H1 (cell line): ENCODE measurements around the gene QRICH2. TPM values are rescaled to one million over a fixed set of nuclear protein-coding genes. Genes with fewer than 3 reads are reported as not detected.

Experiments
- CTCF ChIA-PET: fragments of 300-600 bp; sonication (Branson Sonifier 250); formaldehyde crosslinking; loops from one replicate; lab custom pipeline; 2021; ENCODE audit not compliant: partially characterized antibody; lab: Charles Lee
- POLR2A ChIA-PET: fragments of 300-600 bp; sonication (Branson Sonifier 250); formaldehyde crosslinking; loops from one replicate; lab custom pipeline; 2021; ENCODE audit warnings: inconsistent platforms; ENCODE audit not compliant: partially characterized antibody; lab: Charles Lee
- DNase-seq, 2 experiments: peaks; one replicate each; pipeline versions ENCODE4 v3.0.0 to v3.0.0-alpha.2; 2010 to 2022; ENCODE audit warnings: low spot score in 2 of 2, low read depth in 1 of 2, mixed read lengths in 1 of 2
- FAIRE-seq: peaks from 2 replicates; lab custom pipeline; 2011; peaks lifted over from hg19 to GRCh38; lab: Jason Lieb, UNC
- H2AFZ ChIP-seq: 2 replicates; pipeline ENCODE4 v1.8.1; 2012; ENCODE audit warnings: low read length, inconsistent platforms
- H2AK5ac ChIP-seq: 2 replicates; pipeline ENCODE4 v1.6.1; 2013; ENCODE audit warnings: low read depth, low read length
- H2BK120ac ChIP-seq: replicated peaks from 2 replicates; pipeline ENCODE3; 2013; ENCODE audit warnings: low read depth, low read length, inconsistent platforms
- H2BK12ac ChIP-seq: 2 replicates; pipeline ENCODE4 v1.6.1; 2013; ENCODE audit warnings: low read depth, low read length
- H2BK15ac ChIP-seq: 2 replicates; pipeline ENCODE4 v1.6.1; 2013; ENCODE audit warnings: low read length
- H2BK20ac ChIP-seq: 2 replicates; pipeline ENCODE4 v1.6.1; 2013; ENCODE audit warnings: low read length
- H2BK5ac ChIP-seq: 2 replicates; pipeline ENCODE4 v1.6.1; 2013; ENCODE audit warnings: low read depth, low read length
- H3K14ac ChIP-seq: 2 replicates; pipeline ENCODE4 v1.6.1; 2013; ENCODE audit warnings: inconsistent platforms; ENCODE audit not compliant: insufficient read length
- H3K18ac ChIP-seq: 2 replicates; pipeline ENCODE4 v1.6.1; 2013; ENCODE audit warnings: low read length; ENCODE audit errors: extremely low read depth
- H3K23ac ChIP-seq: 2 replicates; pipeline ENCODE4 v1.6.1; 2013; ENCODE audit warnings: inconsistent platforms; ENCODE audit not compliant: insufficient read length
- H3K23me2 ChIP-seq: 2 replicates; pipeline ENCODE4 v1.6.1; 2013; ENCODE audit warnings: low read depth, low read length
- H3K27ac ChIP-seq: 2 replicates; pipeline ENCODE4 v1.6.1; 2011; ENCODE audit warnings: low read depth, low read length, inconsistent platforms
- H3K27me3 ChIP-seq, 4 experiments: replicated peaks in 1 of 4; 1 replicate in 1 of 4; 2 replicates in 3 of 4; pipeline versions ENCODE4 v1.6.1 to v1.8.1; 2011 to 2013; ENCODE audit warnings: low read length in 3 of 4, mild to moderate bottlenecking in 3 of 4, inconsistent platforms in 2 of 4, mixed read lengths in 2 of 4, moderate library complexity in 1 of 4; ENCODE audit not compliant: control insufficient read depth in 3 of 4, insufficient read depth in 3 of 4; ENCODE audit errors: extremely low read depth in 1 of 4
- H3K36me3 ChIP-seq, 4 experiments: 2 replicates each; pipeline versions ENCODE4 v1.6.1 to v1.8.1; 2011 to 2013; ENCODE audit warnings: mild to moderate bottlenecking in 4 of 4, low read length in 3 of 4, moderate library complexity in 2 of 4, control low read depth in 1 of 4, inconsistent platforms in 1 of 4; ENCODE audit not compliant: insufficient read depth in 4 of 4, control insufficient read depth in 2 of 4
- H3K4ac ChIP-seq: replicated peaks from 2 replicates; pipeline ENCODE3; 2013; ENCODE audit warnings: low read length, low read depth, mixed read lengths, inconsistent platforms; ENCODE audit not compliant: insufficient read length
- H3K4me1 ChIP-seq, 4 experiments: replicated peaks in 1 of 4; 1 replicate in 1 of 4; 2 replicates in 3 of 4; pipeline versions ENCODE4 v1.6.1 to v1.8.1; 2011 to 2013; ENCODE audit warnings: low read length in 3 of 4, inconsistent platforms in 2 of 4, mixed read lengths in 1 of 4; ENCODE audit not compliant: insufficient read depth in 4 of 4, control insufficient read depth in 3 of 4
- H3K4me2 ChIP-seq, 2 experiments: 2 replicates each; pipeline versions ENCODE4 v1.6.1 to v1.8.1; 2011 to 2013; ENCODE audit warnings: low read depth in 2 of 2, low read length in 2 of 2, control low read depth in 1 of 2, inconsistent platforms in 1 of 2, mild to moderate bottlenecking in 1 of 2; ENCODE audit not compliant: insufficient read depth in 1 of 2
- H3K4me3 ChIP-seq, 4 experiments: fragments of 200-600, 300-600 bp in 1 of 4; sonication (generic), shearing (Covaris generic), sonication (Bioruptor Twin) in 1 of 4; 2 replicates each; pipeline versions ENCODE4 v1.5.1 to v1.8.1; 2011 to 2016; ENCODE audit warnings: low read length in 4 of 4, low read depth in 3 of 4, control low read depth in 2 of 4, inconsistent platforms in 2 of 4, mild to moderate bottlenecking in 2 of 4, mixed read lengths in 1 of 4, moderate library complexity in 1 of 4; ENCODE audit not compliant: insufficient read depth in 2 of 4; ENCODE audit errors: extremely low read depth in 1 of 4
- H3K56ac ChIP-seq: replicated peaks from 2 replicates; pipeline ENCODE3; 2013; ENCODE audit warnings: low read depth, mild to moderate bottlenecking, mixed read lengths, low read length, inconsistent platforms; ENCODE audit not compliant: insufficient read length
- H3K79me1 ChIP-seq: 2 replicates; pipeline ENCODE4 v1.6.1; 2013; ENCODE audit warnings: low read depth, low read length, control low read depth
- H3K79me2 ChIP-seq, 2 experiments: 2 replicates each; pipeline versions ENCODE4 v1.6.1 to v1.8.1; 2012 to 2013; ENCODE audit warnings: low read length in 2 of 2, mild to moderate bottlenecking in 2 of 2, inconsistent platforms in 1 of 2; ENCODE audit not compliant: insufficient read depth in 2 of 2, control insufficient read depth in 1 of 2
- H3K9ac ChIP-seq, 4 experiments: replicated peaks in 1 of 4; 1 replicate in 1 of 4; 2 replicates in 3 of 4; pipeline versions ENCODE4 v1.6.1 to v1.8.1; 2011 to 2013; ENCODE audit warnings: low read depth in 3 of 4, low read length in 3 of 4, control low read depth in 2 of 4, mild to moderate bottlenecking in 2 of 4, moderate library complexity in 2 of 4, inconsistent platforms in 1 of 4; ENCODE audit errors: extremely low read depth in 1 of 4
- H3K9me3 ChIP-seq, 2 experiments: 2 replicates each; pipeline versions ENCODE4 v1.6.1 to v1.8.1; 2012 to 2013; ENCODE audit warnings: mild to moderate bottlenecking in 2 of 2, moderate library complexity in 2 of 2, control low read depth in 1 of 2, inconsistent platforms in 1 of 2, low read depth in 1 of 2, low read length in 1 of 2, mixed read lengths in 1 of 2; ENCODE audit not compliant: insufficient read depth in 2 of 2
- H4K20me1 ChIP-seq, 2 experiments: replicated peaks in 1 of 2; 2 replicates each; pipeline versions ENCODE3 to v1.8.1; 2011 to 2013; ENCODE audit warnings: inconsistent platforms in 2 of 2, low read length in 2 of 2, mild to moderate bottlenecking in 1 of 2; ENCODE audit not compliant: insufficient read depth in 2 of 2, control insufficient read depth in 1 of 2
- H4K5ac ChIP-seq: 2 replicates; pipeline ENCODE4 v1.6.1; 2013; ENCODE audit warnings: low read length, low read depth, mixed read lengths, inconsistent platforms; ENCODE audit not compliant: insufficient read length
- H4K8ac ChIP-seq: 2 replicates; pipeline ENCODE4 v1.8.0; 2013; ENCODE audit warnings: mild to moderate bottlenecking, moderate library complexity, low read length, inconsistent platforms; ENCODE audit not compliant: insufficient read depth; ENCODE audit errors: extremely low read depth
- H4K91ac ChIP-seq: replicated peaks from 2 replicates; pipeline ENCODE3; 2013; ENCODE audit warnings: low read length, mixed read lengths, inconsistent platforms; ENCODE audit not compliant: insufficient read length
- JUND ChIP-seq: IDR thresholded peaks from 2 replicates; pipeline ENCODE4 v1.6.1; 2011; ENCODE audit warnings: mild to moderate bottlenecking, improper control_type of control experiment, low read length
- NRF1 ChIP-seq: IDR thresholded peaks from 2 replicates; pipeline ENCODE4 v1.6.1; 2011; ENCODE audit warnings: mild to moderate bottlenecking, low read depth, low read length, improper control_type of control experiment
- POLR2A ChIP-seq, 2 experiments: IDR thresholded peaks; 1 replicate in 1 of 2; 2 replicates in 1 of 2; pipeline ENCODE4 v1.6.1; 2011; ENCODE audit warnings: low read depth in 2 of 2, low read length in 2 of 2, mild to moderate bottlenecking in 2 of 2; ENCODE audit errors: control extremely low read depth in 1 of 2
- POU5F1 ChIP-seq: IDR thresholded peaks from 2 replicates; pipeline ENCODE4 v1.6.1; 2011; ENCODE audit warnings: low read depth, mild to moderate bottlenecking, low read length, moderate library complexity
- RFX5 ChIP-seq: IDR thresholded peaks from 2 replicates; pipeline ENCODE4 v1.6.1; 2011; ENCODE audit warnings: low read depth, low read length, improper control_type of control experiment, borderline replicate concordance
- RXRA ChIP-seq: IDR thresholded peaks from 2 replicates; pipeline ENCODE4 v1.6.1; 2011; ENCODE audit warnings: low read depth, mild to moderate bottlenecking, low read length, moderate library complexity; ENCODE audit not compliant: insufficient read depth
- SIN3A ChIP-seq, 2 experiments: IDR thresholded peaks in 1 of 2; conservative IDR thresholded peaks in 1 of 2; 2 replicates each; pipeline ENCODE4 v1.6.1; 2011 to 2012; ENCODE audit warnings: low read length in 2 of 2, improper control_type of control experiment in 1 of 2, low read depth in 1 of 2, mild to moderate bottlenecking in 1 of 2
- TBP ChIP-seq: IDR thresholded peaks from 2 replicates; pipeline ENCODE4 v1.6.1; 2011; ENCODE audit warnings: low read depth, low read length, improper control_type of control experiment
- TCF12 ChIP-seq: IDR thresholded peaks from 2 replicates; pipeline ENCODE4 v1.6.1; 2011; ENCODE audit warnings: low read depth, mild to moderate bottlenecking, low read length
- WGBS, 2 experiments: shearing (Covaris generic) in 1 of 2; methylation state at CpG; one replicate each; pipeline versions ENCODE4 v1.1.6 to v1.1.7; 2013 to 2015; ENCODE audit warnings: low lambda C conversion rate in 2 of 2, mixed read lengths in 2 of 2, inconsistent platforms in 1 of 2, low coverage in 1 of 2, missing lambda C conversion rate in 1 of 2; ENCODE audit not compliant: insufficient replicate concordance in 2 of 2, insufficient coverage in 1 of 2, insufficient read length in 1 of 2; ENCODE audit errors: extremely low coverage in 1 of 2, missing lambda C conversion rate in 1 of 2; 5-methylcytosine and 5-hydroxymethylcytosine counted together
- polyA plus RNA-seq, 7 experiments: library from polyadenylated mRNA; depleted of rRNA in 3 of 7; stranded (reverse) in 5 of 7; unstranded in 2 of 7; fragments of >200 nt in 5 of 7; fragments of 200-250 nt in 2 of 7; gene quantifications; 1 replicate in 5 of 7; 2 replicates in 1 of 7; 4 replicates in 1 of 7; pipeline versions ENCODE4 v1.2.1 to v1.2.3, GENCODE V29; 2011 to 2013; ENCODE audit warnings: missing spikeins in 2 of 7, mixed read lengths in 2 of 7
- total RNA-seq: library from RNA; stranded (reverse); fragmentation: NEBNext Ultra II Directional; extraction: Animal tissue kit (Norgen Biotek cat#: 25700); gene quantifications from 2 replicates; pipeline ENCODE4 v1.2.1, GENCODE V29; 2021

QRICH2 gene
- total and polyA plus RNA-seq, 2 of the 8 experiments (the other 6 are each of a cell fraction or from before 2014, with no cell fraction given) = 2.8 to 3.8 TPM

DNA sequence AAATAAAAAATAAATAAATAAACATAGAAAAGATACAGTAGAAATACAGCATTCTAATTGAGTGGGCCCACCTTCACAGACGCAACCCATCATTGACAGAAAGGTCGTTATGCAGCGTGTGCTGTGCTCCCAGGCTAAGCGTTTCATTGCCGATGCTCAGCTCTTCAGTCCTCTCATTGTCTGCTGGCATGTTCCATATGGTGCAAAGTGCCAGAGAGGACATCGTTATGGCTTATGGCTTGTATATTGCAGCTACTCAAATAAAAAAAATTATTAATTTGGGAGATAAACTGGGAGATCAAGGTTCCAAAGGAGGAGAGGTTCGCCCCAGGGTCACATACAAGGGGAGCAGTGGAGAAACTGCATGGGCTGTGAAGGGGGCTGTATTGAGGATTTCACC lies 54.2 kb downstream of the QRICH2 start:
- Histone ChIP-seq H2BK12ac (no peak overlapping the region), H2AK5ac (no peak overlapping the region), H2BK15ac (0 out of 2 replicates have a peak overlapping the region, but pooled peaks have one; percentile 24), H3K9me3 (no peaks in the 10 kb centered on the region; a peak in 1 of 4 replicates), H3K4me1 (no peaks in the 10 kb centered on the region), H2BK5ac (no peak overlapping the region), H3K14ac (no peak overlapping the region), H4K20me1 (no peaks in the 10 kb centered on the region), H4K91ac (no peak overlapping the region), H3K23ac (no peak overlapping the region), H3K23me2 (no peaks in the 10 kb centered on the region), H3K79me2 (no peaks in the 10 kb centered on the region), H4K8ac (peak overlapping the region; percentile 38; the same call in 1 of the 2 replicates), H4K5ac (no peak overlapping the region), H3K36me3 (no peaks in the 10 kb centered on the region), H3K27me3 (no peaks in the 10 kb centered on the region; a peak in 1 of 7 replicates), H3K9ac (no peak overlapping the region), H3K18ac (no peak overlapping the region), H2AFZ (no peak overlapping the region), H3K79me1 (no peaks in the 10 kb centered on the region), H2BK20ac (no peak overlapping the region), H2BK120ac (no peak overlapping the region), H3K4me2 (no peak overlapping the region), H3K56ac (no peak overlapping the region), H3K4me3 (no peak overlapping the region), H3K27ac (no peak overlapping the region), H3K4ac (no peak overlapping the region)
- ChIA-PET CTCF (interaction anchor here (0.9 to 2.5 kb wide), 4 partner anchors 8 to 72 kb away, joined by 3 to 14 read pairs (median 4); no protein-coding TSS in a partner anchor), POLR2A (no interaction called here)
- no peak for TF ChIP-seq RXRA
- TF ChIP-seq NRF1 = no peak
- no peak for TF ChIP-seq POLR2A (IDR thresholded peaks at IDR 0.05; ENCODE audit: control extremely low read depth in 1 of 2, low read depth in 2 of 2, low read length in 2 of 2)
- TF ChIP-seq POU5F1 = no peak
- TF ChIP-seq SIN3A (conservative IDR thresholded peaks at IDR 0.05 in 1 of 2, IDR thresholded peaks at IDR 0.05 in 1 of 2; ENCODE audit: low read depth in 1 of 2, low read length in 2 of 2) = no peak
- TF ChIP-seq TBP = no peak
- TF ChIP-seq RFX5 = no peak
- no peak for TF ChIP-seq TCF12
- TF ChIP-seq JUND = no peak
- FAIRE-seq (no peak), DNase-seq (no peak)
- 92% methylated on average over 7 of the region's 7 CpGs; no CpG with 5 or more reads in 1 of the 2 experiments for WGBS, 2 experiments
